Activated CD8-positive, alpha-beta memory T cell treated with anti-CD3 and anti-CD28 coated beads, Interleukin-2, amount 50 U/mL, for 1 hour (primary cell): ENCODE data around the gene WFDC1.
"Not testable (repeated sequence)": the region's sequence is repeated elsewhere in the genome, so short reads cannot be mapped to it uniquely, and the experiment has no call there.

ENCODE experiments used
- DNase-seq: peaks from one replicate; pipeline ENCODE4 v3.0.0-alpha.2; 2020; ENCODE audit errors: extremely low read depth

The WFDC1 gene

DNA sequence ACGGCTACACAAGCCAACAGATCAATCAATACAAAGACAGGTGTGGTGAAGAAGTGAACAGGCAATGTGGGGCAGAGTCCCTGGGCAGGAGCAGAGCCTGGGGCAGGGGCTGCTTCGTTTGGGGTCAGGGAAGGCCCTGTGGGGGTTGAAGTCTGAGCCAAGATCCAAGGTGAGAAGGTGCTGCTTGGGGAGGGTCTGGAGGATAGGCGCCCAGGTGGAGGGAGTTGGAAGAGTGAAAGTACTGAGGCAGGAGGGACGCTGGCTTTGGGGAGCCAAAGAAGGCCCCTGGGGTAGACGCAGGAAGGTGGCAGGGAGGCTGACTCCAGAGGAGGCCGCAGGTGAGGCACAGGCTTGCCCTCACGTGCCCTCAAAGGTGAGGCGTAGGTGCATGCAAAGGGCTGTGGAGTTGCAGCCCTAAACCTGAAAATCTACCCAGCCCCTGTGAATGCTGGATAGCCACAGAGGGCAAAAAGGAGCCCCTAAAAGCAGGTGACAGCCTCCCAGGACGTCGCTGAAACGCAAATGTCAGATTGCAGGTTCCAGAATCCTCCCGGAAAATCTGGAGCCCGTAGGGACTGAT is 33.3 kb downstream of the WFDC1 start:
- no peak for DNase-seq

DNA sequence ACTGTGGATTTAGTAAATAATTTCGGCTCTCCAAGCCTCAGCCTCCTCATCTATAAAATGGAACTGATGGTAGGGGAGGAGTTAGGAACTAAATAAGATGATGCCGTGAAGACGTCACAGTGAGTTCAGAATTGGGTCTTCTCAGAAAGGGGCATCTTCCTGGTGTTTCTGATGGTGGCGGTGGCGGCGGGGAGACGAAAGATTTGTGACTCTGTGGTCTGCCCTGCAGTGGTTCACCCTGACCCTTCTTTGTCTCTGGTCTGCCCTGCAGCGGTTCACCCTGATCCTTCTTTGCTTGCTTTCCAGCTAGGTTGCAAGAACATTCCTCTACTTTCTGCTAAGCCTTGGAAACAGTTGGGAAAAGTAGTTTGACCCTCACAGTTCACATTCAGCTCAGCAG is 34.3 kb downstream of the WFDC1 start:
- no peak for DNase-seq

DNA sequence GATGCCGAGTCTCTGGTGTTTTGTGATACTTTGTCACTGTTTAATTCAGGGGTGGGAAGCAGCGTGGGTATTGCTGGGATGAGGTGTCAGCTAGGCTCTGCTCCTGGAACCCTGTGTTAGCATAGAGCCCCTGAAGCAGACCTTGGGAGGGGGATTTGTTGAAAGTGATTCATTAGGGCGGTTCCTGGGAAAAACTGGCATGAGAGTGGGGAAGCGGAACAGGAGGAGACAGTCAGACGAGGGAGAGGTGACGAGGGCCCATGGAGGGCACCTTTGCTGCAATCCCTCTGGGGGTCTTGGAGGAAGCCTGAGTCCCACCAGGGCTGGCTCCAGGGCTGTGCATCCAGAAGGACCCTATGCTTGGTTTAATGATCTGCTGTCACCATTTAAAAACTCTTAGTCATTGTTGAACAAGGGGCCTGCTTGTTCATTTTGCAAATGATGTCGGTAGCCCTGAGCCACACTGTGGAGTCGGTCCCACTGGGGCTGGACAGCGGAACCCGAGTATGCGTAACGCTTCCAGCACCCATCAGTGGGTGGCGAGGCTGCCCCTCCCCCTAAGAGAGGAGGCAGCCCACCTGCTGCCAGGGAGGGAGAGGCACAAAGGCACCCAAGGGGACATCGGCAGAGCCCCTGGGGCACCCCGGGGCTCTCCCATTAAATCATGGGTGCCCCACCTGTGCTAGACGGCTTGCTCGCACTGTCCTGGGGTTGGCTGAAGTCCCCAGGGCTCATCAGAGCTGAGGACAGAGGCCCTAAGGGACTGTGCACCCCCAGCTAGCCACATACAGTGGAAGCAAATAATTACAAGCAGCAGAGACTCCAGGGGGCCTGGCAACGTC is 35.4 kb downstream of the WFDC1 start:
- no peak for DNase-seq

DNA sequence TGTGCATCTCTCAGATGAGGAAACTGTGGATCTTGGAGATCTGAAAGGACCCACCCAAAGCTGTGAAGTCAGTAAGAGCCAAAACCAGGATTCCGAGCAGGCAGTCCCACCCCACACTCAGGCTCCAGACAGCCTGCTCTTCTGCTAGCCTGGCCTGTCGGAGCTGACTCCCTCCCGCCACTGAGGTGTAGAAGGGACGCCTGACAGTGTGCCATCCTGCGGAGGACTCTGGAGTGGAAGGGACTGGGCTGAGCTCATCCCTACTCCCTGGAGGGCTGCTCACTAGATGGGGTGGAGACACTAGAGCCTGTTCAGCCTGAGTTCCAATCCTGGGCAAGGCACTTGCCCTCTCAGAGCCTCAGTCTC is 36.0 kb downstream of the WFDC1 start:
- DNase-seq: no peak

DNA sequence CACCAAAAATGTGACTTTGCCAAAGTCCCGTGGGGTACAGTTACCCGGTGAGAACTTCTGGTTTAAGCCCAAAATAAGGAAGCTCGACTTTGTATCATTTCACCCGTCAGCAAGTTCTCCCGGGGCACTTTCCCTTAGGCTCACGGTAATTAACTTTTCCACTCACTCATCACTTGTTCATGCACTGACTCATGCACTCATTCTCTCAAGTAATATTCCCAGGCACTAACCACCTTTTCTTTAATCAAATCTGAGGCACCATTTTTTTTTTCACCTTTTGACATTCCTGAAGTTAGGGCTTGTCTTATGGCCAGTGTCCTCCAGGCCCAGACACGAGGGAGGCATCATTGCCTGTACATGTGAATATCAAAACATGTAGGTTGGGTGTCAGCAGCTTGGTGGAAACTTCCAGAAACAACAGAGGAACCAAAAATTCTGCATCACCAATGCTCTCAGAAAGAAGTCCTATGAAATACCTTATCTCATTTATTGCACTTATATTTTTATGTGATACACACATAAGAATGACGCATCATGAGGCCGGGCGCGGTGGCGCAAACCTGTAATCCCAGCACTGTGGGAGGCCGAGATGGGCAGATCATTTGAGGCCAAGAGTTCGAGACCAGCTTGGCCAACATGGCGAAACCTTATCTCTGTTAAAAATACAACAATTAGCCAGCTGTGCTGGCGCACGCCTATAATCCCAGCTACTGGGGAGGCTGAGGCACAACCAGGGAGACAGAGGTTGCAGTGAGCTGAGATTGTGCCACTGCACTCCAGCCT is 37.5 kb downstream of the WFDC1 start:
- DNase-seq: no peak

DNA sequence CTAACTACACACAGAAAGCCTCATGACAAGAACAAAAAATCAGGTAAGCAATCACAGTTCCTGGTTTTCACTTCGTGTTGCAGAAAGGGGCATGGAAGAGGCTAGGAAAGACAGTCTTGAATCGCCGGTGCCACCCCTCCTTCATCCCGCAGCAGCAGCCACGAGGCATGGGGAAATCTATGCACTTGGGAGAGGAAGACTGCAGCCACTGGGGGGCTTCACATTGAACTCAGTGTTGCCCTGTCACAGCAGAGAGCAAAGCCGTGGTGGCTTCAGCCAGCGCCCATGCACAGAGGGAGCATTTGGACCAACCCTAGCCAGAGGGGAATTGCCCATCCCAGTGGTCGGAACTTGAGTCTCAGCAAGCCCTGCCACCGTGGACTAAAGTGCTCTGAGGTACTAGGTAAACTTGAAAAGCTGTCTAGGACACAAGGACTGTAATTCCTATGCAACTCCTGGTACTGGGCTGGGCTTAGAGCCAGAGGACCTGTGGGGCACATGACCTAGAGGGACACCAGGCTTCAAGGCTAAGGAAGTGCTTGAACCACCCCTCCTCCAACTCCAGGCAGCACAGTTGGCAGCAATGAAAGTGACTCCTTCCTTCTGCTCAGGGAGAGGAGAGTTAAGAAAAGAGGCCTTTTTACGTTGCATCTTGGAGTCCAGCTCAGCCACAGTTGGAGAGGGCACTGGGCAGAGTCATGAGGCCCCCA is 38.5 kb downstream of the WFDC1 start:
- no peak for DNase-seq

DNA sequence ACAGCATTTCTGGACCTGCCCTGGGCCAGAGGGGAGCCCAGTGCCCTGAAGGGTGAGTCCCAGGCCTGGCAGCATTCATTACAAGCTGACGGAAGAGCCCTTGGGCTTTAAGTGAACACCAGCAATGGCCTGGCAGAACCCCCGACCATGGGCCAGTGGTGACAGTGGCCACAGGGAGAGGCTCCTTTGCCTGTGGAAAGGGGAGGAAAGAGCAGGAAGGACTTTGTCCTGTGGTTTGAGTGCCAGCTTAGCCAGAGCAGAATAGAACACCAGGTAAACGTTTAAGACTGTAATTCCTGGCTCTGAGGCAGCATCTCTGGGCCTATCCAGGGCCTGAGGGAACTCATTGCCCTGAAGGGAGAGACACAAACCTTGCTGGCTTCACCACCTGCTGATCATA is 39.4 kb downstream of the WFDC1 start:
- DNase-seq: no peak

DNA sequence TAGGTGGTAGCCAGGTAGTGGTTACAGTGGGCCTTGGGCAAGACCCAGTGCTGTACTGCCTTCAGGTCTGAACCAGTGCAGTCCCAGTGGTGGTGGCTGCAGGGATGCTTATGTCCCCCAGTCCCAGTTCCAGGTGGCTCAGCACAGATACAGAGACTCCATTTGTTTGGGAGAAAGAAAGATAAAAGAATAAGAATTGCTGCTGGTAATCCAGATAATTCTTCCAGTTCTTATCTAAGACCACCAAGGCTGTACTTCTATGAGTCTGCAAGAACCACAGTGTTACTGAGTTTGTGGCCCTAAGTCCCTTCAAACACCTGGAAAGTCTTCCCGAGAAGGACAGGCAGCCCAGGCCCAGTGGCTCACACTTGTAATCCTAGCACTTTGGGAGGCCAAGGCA is 39.8 kb downstream of the WFDC1 start:
- DNase-seq: no peak

DNA sequence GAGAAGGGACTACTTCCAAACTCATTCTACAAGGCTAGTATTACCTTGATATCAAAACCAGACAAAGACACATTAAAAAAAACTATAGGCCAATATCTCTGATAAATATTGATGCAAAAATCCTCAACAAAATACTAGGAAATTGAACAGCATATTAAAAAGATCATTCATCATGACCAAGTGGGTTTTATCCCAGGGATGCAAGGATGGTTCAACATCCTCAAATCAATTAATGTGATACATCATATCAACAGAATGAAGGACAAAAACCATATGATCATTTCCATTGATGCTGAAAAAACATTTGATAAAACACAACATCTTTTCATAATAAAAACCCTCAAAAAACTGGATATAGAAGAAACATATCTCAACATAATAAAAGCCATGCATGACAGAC is 42.6 kb downstream of the WFDC1 start:
- not testable (repeated sequence) for DNase-seq

DNA sequence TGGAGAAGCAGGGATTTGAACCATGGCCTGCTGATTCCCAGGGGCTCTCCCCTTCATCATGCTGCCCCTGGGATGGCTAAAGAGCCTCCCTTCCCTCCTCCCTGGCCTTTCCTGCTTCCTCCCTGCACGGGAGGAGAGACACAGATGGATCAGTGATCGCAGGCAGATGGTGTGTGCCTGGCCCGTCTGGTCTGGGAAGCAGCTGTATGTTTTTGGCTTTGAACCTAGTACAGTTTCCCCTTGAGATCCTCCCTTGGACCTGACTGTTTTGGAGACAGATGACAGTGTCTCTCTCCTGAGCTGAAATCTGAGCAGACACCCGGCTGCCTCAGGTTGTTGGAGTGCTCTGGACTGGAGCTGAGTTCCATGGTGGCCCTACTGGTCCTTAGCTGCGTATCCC is 44.6 kb downstream of the WFDC1 start:
- no peak for DNase-seq

DNA sequence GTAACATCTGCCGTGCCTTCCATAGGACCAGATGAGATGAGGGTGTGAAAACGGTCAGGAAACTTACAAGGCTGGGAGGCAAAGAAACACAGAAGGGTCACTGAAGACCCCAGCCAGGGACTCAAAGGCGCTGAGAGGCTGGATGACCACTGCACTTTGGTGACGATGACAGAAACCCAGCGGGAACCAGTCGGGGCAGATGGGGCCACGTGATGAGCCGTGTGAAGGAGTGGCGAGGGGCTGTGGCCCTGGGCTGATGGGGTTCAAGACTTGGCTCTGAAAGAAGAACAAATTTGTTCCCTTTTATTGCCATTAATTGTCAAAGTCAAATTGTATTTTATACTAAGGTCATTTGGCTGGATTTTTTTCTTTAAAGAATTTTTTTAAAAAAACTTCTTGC is 45.1 kb downstream of the WFDC1 start:
- no peak for DNase-seq

DNA sequence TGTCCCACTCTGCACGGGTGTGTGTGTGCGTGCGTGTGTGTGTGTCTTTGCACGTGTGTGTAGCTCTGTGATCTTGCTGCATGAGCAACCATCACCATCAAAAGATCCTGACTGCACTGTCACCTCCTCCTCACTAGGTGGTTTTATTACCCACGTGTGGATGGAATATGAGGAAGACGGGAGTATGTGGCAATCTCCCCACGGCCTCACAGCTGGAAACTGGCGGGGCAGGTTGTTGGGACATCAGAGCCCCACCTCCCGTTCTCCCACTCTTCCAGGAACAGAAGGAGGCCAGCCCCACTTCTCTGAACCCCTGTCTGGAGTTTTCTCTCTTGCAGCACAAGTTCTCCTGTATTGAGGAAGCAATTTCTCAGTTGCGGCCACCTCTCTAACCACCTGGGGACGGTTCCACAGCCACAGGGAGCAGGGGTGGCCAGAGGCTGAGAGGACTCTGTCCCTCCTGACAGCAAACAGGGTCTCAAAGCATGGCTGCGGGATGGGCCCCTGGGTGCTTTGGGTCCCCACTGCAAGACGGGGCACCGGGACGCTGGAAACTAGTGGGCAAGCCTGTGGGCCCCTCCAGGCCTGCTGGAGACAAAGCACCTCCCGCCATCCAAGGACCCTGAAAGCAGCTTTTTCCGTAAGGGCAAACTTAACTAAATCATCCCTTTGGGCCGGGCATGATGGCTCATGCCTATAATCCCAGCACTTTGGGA is 45.8 kb downstream of the WFDC1 start:
- DNase-seq: no peak

DNA sequence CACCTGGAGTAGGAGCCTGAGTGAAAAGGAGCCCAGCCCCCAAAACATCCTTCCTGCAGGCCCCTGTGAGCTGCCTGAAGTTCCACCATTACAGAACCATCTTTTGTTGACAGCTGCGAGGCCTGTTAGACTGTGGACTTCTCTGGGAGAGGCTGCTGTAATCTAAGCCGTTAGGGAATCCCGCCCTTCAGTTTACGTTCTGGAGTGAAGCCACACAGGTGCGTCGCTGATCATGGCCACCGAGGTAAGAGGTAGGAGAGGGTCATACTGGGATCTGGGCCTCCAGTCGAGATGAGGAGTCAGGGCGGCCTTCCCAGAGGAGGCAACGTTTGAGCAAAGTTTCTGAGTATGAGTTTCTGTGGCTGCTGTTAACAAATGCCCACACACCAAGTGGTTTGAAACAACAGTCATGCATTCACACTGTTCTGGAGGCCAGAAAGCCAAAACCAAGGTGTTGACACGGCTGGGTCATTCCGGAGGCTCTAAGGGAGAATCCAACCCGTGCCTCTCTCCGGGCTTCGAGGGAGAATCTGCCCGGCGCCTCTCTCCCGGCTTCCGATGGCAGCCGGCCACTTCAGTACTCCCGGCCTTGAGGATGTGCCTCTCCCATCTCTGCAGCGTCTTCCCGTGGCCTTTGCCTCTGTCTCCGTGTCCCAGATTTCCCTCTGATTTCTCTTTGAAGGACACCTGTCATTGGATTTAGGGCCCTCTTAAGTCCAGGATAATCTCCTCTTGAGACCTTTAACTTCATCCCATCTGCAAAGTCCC is 47.0 kb downstream of the WFDC1 start:
- DNase-seq: no peak

DNA sequence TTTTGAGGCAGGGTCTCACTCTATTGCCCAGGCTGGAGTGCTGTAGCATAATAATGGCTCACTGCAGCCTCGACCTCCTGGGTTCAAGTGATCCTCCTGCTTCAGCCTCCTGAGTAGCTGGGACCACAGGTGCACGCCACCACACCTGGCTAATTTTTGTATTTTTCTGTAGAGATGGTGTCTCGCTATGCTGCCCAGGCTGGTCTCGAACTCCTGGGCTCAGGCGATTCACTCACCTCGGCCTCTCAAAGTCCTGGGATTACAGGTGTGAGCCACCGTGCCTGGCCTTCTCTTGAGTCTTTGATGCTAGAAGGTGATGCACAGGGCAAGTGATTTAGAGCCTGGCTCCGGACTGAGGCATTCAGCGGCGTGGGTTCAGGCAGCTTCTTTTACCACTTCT is 49.1 kb downstream of the WFDC1 start:
- not testable (repeated sequence) for DNase-seq

DNA sequence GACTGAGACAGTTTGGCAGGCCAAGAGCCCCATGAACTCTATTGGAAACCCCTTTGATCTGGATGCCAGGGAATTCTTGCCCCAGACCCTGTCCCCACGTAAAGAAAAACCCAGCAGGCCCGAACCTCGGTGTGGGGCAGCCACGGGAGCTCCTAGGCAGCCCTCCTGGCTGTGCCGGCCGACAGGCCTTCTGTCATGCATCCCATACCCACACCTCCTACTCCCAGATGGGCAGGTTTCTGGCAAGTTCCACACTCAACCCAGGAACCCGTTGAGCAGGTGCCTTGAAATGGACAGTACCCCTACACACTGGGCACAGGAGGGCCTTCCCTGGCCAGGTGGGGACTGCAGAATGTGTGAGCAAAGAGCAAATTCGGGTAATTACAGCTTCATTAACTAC is 50.1 kb downstream of the WFDC1 start:
- no peak for DNase-seq

DNA sequence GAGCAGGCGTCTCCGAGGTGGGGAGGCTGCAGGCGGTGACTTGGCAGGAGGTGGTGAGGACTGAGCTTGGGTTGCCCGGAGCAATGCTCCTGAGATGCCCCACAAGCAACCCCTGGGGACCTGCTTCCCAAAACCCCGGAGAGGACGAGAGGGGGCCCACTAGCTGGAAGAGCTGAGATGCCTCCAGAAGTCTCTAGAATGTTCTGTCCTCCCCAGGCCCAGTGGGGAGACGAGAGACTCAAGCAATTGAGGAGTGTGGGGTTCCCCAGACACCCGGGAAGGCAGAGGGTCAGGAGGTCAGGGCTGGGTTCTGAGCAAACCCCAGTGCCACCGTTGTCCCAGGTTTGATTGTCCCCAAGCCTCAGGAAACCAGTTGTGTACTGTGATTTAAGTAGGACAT is 52.5 kb downstream of the WFDC1 start:
- DNase-seq: no peak

DNA sequence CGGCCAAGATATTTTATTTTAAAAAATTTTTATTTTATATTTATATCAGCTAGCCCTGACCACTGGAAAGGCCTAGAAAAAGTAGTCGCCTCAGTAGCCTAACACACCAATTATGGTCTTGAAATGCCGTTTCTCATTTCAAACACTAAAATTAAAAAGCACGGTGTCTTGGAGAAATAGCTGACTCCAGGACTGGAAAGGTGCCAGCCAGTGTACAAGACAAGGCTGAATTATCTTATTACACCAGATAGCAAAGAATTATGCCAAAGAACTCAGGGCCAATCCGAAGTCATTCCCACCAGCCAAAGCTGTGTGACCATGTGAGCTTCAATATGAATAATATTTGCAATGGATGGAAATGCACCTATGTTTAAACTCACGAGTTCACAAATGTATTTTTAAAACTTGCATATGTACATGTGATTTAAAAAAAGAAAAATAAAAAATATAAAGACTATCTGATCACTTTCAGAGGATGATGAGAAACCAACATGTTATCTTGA is 53.8 kb downstream of the WFDC1 start:
- DNase-seq: no peak

DNA sequence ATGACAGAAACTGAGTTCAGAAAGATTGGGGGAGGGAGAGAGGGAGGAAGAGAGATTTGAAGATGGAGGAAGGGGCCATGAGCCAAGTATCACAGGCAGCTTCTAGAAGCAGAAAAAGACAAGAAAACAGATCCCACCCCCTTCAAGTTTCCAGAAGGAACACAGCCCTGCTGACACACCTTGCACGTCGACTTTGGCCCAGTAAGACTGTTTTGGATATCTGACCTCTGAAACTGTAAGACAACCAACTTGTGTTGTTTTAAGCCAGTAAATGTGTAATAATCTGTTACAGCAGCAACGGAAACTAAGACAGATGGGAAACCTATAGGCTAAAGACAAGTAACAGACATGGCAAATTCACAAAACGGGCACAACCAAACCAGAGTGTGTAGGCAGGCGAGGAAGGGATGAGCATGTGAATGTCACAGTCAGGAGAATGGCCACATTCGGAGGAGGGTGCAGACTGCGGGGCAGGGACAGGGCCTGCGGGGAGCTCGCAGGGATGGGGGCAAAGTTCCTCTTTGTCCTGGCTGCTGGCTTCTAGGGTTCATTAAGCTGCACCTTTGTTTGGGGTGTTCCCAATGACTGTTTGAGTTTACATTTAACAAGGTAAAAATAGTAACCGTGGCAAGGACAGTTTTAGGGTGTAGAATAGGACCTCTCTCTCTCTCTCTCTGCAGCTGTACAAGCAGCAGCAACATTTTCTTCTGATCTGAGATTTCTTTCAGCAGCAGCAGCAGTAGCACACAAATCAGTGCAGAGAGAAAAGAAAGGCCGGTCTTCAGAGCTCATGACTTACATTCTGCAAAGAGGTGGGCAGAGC is 55.4 kb downstream of the WFDC1 start:
- DNase-seq: no peak

DNA sequence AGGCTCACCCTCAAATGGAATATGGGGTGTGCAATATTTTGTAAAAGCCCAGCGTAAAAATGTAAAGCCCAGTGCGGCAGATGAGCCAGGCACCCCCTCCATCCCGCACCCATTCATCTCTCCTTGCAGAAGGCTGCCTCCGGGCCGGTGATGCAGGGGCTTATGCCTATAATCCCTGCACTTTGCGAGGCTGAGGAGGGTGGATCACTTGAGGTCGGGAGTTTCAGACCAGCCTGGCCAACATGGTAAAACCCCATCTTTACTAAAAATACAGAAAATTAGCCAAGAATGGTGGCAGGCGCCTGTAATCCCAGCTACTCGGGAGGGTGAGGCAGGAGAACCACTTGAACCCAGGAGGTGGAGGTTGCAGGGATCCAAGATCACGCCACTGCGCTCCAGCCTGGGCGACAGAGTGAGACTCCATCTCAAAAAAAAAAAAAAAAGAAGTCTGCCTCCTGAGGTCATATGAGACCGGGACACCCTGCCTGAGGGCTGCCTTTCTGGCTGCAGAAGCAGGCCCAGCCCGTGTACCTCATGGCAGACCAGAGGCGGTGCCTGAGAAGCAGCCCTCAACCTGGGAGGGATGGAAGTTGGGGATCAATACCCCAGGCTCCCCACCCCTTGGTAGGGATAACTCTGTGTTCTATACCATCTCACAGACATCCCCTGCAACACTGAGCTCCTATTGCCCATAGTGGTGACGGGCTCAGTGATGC is 56.2 kb downstream of the WFDC1 start:
- no peak for DNase-seq
